Fibroblast of lung (primary cell): ENCODE data around the gene OSBPL6. TPM values are rescaled to one million over a fixed set of nuclear protein-coding genes. Genes with fewer than 3 reads are reported as not detected.
"Not testable (repeated sequence)": the region's sequence is repeated elsewhere in the genome, so short reads cannot be mapped to it uniquely, and the experiment has no call there.

Source experiments
- DNase-seq, 2 donors: peaks; one replicate each; pipeline versions ENCODE4 v3.0.0 to v3.0.0-alpha.2; 2010; ENCODE audit warnings: low read depth in 2 of 2
- H2AFZ ChIP-seq: 2 replicates; pipeline ENCODE4 v1.5.1; 2012; ENCODE audit warnings: low read length, control low read depth, inconsistent platforms
- H3K27ac ChIP-seq: 2 replicates; pipeline ENCODE4 v1.5.1; 2011; ENCODE audit warnings: low read length, control low read depth; ENCODE audit not compliant: insufficient read depth
- H3K27me3 ChIP-seq: 2 replicates; pipeline ENCODE4 v1.5.1; 2011; ENCODE audit warnings: mild to moderate bottlenecking, low read length; ENCODE audit not compliant: control insufficient read depth, insufficient read depth
- H3K36me3 ChIP-seq: 2 replicates; pipeline ENCODE4 v1.5.1; 2011; ENCODE audit warnings: low read length; ENCODE audit not compliant: control insufficient read depth, insufficient read depth
- H3K4me1 ChIP-seq: 2 replicates; pipeline ENCODE4 v1.5.1; 2011; ENCODE audit warnings: low read length; ENCODE audit not compliant: control insufficient read depth, insufficient read depth; ENCODE audit errors: extremely low read depth
- H3K4me2 ChIP-seq: 2 replicates; pipeline ENCODE4 v1.5.1; 2011; ENCODE audit warnings: low read length, control low read depth; ENCODE audit not compliant: insufficient read depth; ENCODE audit errors: extremely low read depth
- H3K4me3 ChIP-seq, 4 experiments: fragments of 200-600 bp in 1 of 4; sonication (generic) in 1 of 4; replicated peaks in 1 of 4; 2 replicates each; pipeline ENCODE4 v1.5.1; 2011 to 2016; ENCODE audit warnings: low read length in 4 of 4, low read depth in 3 of 4, mild to moderate bottlenecking in 3 of 4, control low read depth in 2 of 4, inconsistent platforms in 1 of 4, mixed read lengths in 1 of 4; ENCODE audit not compliant: insufficient read depth in 1 of 4; ENCODE audit errors: control extremely low read depth in 1 of 4
- H3K79me2 ChIP-seq: 2 replicates; pipeline ENCODE4 v1.5.1; 2012; ENCODE audit warnings: mild to moderate bottlenecking, low read length, inconsistent platforms; ENCODE audit not compliant: control insufficient read depth, insufficient read depth
- H3K9ac ChIP-seq: 2 replicates; pipeline ENCODE4 v1.5.1; 2011; ENCODE audit warnings: mild to moderate bottlenecking, low read length, control low read depth; ENCODE audit not compliant: insufficient read depth
- H3K9me3 ChIP-seq: 2 replicates; pipeline ENCODE4 v1.5.1; 2012; ENCODE audit warnings: low read depth, low read length; ENCODE audit not compliant: control insufficient read depth, insufficient read depth
- H4K20me1 ChIP-seq: 2 replicates; pipeline ENCODE4 v1.5.1; 2011; ENCODE audit warnings: low read length; ENCODE audit not compliant: control insufficient read depth, insufficient read depth; ENCODE audit errors: extremely low read depth
- CTCF ChIP-seq, 2 donors: IDR thresholded peaks in 1 of 2; conservative IDR thresholded peaks in 1 of 2; 1 replicate in 1 of 2; 2 replicates in 1 of 2; pipeline ENCODE4 v1.5.1; 2011 to 2012; ENCODE audit warnings: low read length in 2 of 2, control low read depth in 1 of 2, inconsistent platforms in 1 of 2, low read depth in 1 of 2, mild to moderate bottlenecking in 1 of 2
- EZH2 ChIP-seq: IDR thresholded peaks from 2 replicates; pipeline ENCODE4 v1.5.1; 2012; ENCODE audit warnings: low read length, control low read depth, mild to moderate bottlenecking; ENCODE audit errors: missing control alignments
- polyA plus RNA-seq, 2 donors: library from polyadenylated mRNA; depleted of rRNA in 1 of 2; stranded (reverse) in 1 of 2; unstranded in 1 of 2; fragments of >200 nt; gene quantifications; 2 replicates each; pipeline ENCODE4 v1.2.1, GENCODE V29; 2011 to 2012; ENCODE audit warnings: missing spikeins in 1 of 2
- total RNA-seq: library from RNA; depleted of rRNA; stranded (reverse); fragments of >200 nt; gene quantifications from 2 replicates; pipeline ENCODE4 v1.2.1, GENCODE V29; 2014

Gene OSBPL6
- total and polyA plus RNA-seq, 2 donors (not counting 1 experiment from before 2014, with no cell fraction given), result 1.0 to 5.3 TPM

DNA sequence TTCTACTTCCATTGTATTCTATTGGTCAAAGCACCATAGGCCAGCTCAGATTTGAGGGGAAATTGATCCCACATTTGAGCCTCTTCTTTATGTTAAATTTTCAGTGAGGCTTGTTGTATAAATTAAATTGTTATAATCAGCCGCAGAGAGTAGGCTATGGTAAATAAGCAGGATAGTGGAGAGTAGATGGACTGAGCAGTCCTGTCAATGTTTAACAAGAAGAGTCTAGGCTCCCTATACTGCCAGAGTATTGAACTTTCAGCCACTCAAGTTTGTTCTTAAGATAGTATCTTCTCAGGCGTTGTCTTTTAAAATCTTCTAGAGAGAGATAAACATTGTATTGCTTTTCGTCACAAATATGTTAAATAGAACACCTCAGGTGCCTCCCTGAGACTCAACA, 155.7 kb downstream of the OSBPL6 start:
- Histone ChIP-seq H4K20me1 (no peaks in the 10 kb centered on the region), H2AFZ (no peak overlapping the region), H3K9ac (no peak overlapping the region), H3K4me1 (no peaks in the 10 kb centered on the region), H3K27ac (no peak overlapping the region), H3K9me3 (no peaks in the 10 kb centered on the region), H3K27me3 (no peaks in the 10 kb centered on the region), H3K79me2 (no peaks in the 10 kb centered on the region), H3K4me3 (no peak overlapping the region), H3K36me3 (no peaks in the 10 kb centered on the region), H3K4me2 (no peak overlapping the region)
- TF ChIP-seq EZH2, result no peak
- no peak for TF ChIP-seq CTCF (conservative IDR thresholded peaks at IDR 0.05 in 1 of 2, IDR thresholded peaks at IDR 0.05 in 1 of 2; ENCODE audit: low read depth in 1 of 2, low read length in 2 of 2)
- no peak for DNase-seq

- H3K79me2 ChIP-seq, H3K36me3 ChIP-seq, H3K9ac ChIP-seq, H3K9me3 ChIP-seq, H3K4me2 ChIP-seq, H3K4me3 ChIP-seq, H3K27me3 ChIP-seq, DNase-seq, H2AFZ ChIP-seq, H3K4me1 ChIP-seq, H4K20me1 ChIP-seq, H3K27ac ChIP-seq: not testable (repeated sequence)
These were observed 163.4 kb downstream of the OSBPL6 start for GRCh38 chr2:178357704-178358103.

GRCh38 chr2:178359192-178359912, 165.0 kb downstream of the OSBPL6 start:
- H3K27ac ChIP-seq, result no peak overlapping the region
- H3K4me2 ChIP-seq, result no peak overlapping the region
- no peaks in the 10 kb centered on the region for H3K27me3 ChIP-seq
- H3K4me1 ChIP-seq, result no peaks in the 10 kb centered on the region
- H3K79me2 ChIP-seq, result no peaks in the 10 kb centered on the region
- no peak for DNase-seq
- TF ChIP-seq CTCF (conservative IDR thresholded peaks at IDR 0.05 in 1 of 2, IDR thresholded peaks at IDR 0.05 in 1 of 2; ENCODE audit: low read depth in 1 of 2, low read length in 2 of 2) (no peak), EZH2 (no peak)
- H3K36me3 ChIP-seq, result no peaks in the 10 kb centered on the region
- no peak overlapping the region for H2AFZ ChIP-seq
- H3K9me3 ChIP-seq, result no peaks in the 10 kb centered on the region
- H3K4me3 ChIP-seq, result no peak overlapping the region
- H3K9ac ChIP-seq, result no peak overlapping the region
- H4K20me1 ChIP-seq, result no peaks in the 10 kb centered on the region
